SK-N-SH (cell line): ENCODE measurements around the gene RAI1. TPM values are rescaled to one million over a fixed set of nuclear protein-coding genes. Genes with fewer than 3 reads are reported as not detected.

Experiments
- CTCF ChIA-PET: fragments of 300-600, 350-600 bp; formaldehyde crosslinking; extraction: SDS; loops from one replicate; lab custom pipeline; 2021; lab: Yijun Ruan, JAX
- POLR2A ChIA-PET: fragments of 350-600 bp; sonication (Branson Sonifier 250); formaldehyde crosslinking; extraction: SDS; loops from one replicate; lab custom pipeline; 2020; ENCODE audit warnings: antibody characterized with exemption, inconsistent platforms; lab: Yijun Ruan, JAX
- DNase-seq: peaks from one replicate; pipeline ENCODE4 v3.0.0; 2012
- H2AFZ ChIP-seq: fragments of 200-600 bp; sonication (generic); 2 replicates; pipeline ENCODE4 v1.8.1; 2016; ENCODE audit warnings: antibody characterized with exemption, mild to moderate bottlenecking, low read depth
- H3F3A ChIP-seq: fragments of 200-600 bp; sonication (generic); replicated peaks from 2 replicates; pipeline ENCODE3; 2016; ENCODE audit warnings: antibody characterized with exemption, mild to moderate bottlenecking; ENCODE audit not compliant: insufficient read depth
- H3K27ac ChIP-seq, 2 experiments: fragments of 200-500 bp in 1 of 2; fragments of 200-600 bp in 1 of 2; sonication (Bioruptor generic) in 1 of 2; sonication (generic), shearing (Covaris generic) in 1 of 2; 2 replicates each; pipeline versions ENCODE4 v1.5.1 to v1.6.1; 2014 to 2016; ENCODE audit warnings: low read depth in 2 of 2, inconsistent platforms in 1 of 2, low read length in 1 of 2, mild to moderate bottlenecking in 1 of 2, mixed read lengths in 1 of 2
- H3K27me3 ChIP-seq: fragments of 200-600 bp; sonication (generic), shearing (Covaris generic); 2 replicates; pipeline ENCODE4 v1.6.1; 2016; ENCODE audit warnings: mixed run types; ENCODE audit not compliant: insufficient read depth
- H3K36me3 ChIP-seq, 2 experiments: fragments of 200-500 bp in 1 of 2; fragments of 200-600 bp in 1 of 2; sonication (Bioruptor generic) in 1 of 2; sonication (generic) in 1 of 2; replicated peaks in 1 of 2; 2 replicates each; pipeline versions ENCODE3 to v1.5.1; 2014 to 2016; ENCODE audit warnings: low read length in 1 of 2, mild to moderate bottlenecking in 1 of 2; ENCODE audit not compliant: insufficient read depth in 2 of 2, control insufficient read depth in 1 of 2
- H3K4me1 ChIP-seq, 2 experiments: fragments of 200-500 bp in 1 of 2; fragments of 200-600 bp in 1 of 2; sonication (Bioruptor generic) in 1 of 2; sonication (generic), shearing (Covaris generic) in 1 of 2; 2 replicates each; pipeline versions ENCODE4 v1.5.1 to v1.6.1; 2014 to 2016; ENCODE audit warnings: low read depth in 1 of 2, low read length in 1 of 2, mixed run types in 1 of 2; ENCODE audit not compliant: insufficient read depth in 2 of 2, control insufficient read depth in 1 of 2
- H3K4me2 ChIP-seq: fragments of 200-600 bp; sonication (generic), shearing (Covaris generic); 2 replicates; pipeline ENCODE4 v1.6.1; 2017; ENCODE audit warnings: mixed run types
- H3K4me3 ChIP-seq, 2 experiments: fragments of 200-500 bp in 1 of 2; fragments of 200-600 bp in 1 of 2; sonication (Bioruptor generic) in 1 of 2; sonication (generic), shearing (Covaris generic) in 1 of 2; 2 replicates each; pipeline versions ENCODE4 v1.5.1 to v1.8.1; 2014 to 2016; ENCODE audit warnings: low read depth in 2 of 2, inconsistent platforms in 1 of 2, low read length in 1 of 2, mild to moderate bottlenecking in 1 of 2, mixed read lengths in 1 of 2, moderate library complexity in 1 of 2
- H3K79me2 ChIP-seq: fragments of 200-600 bp; sonication (generic); 2 replicates; pipeline ENCODE4 v1.8.1; 2017; ENCODE audit warnings: mild to moderate bottlenecking; ENCODE audit not compliant: insufficient read depth
- H3K9ac ChIP-seq: fragments of 200-600 bp; sonication (generic); 2 replicates; pipeline ENCODE4 v1.6.1; 2017; ENCODE audit warnings: mixed run types
- H3K9me2 ChIP-seq: fragments of 200-600 bp; sonication (generic); 2 replicates; pipeline ENCODE4 v1.6.1; 2017; ENCODE audit warnings: mixed run types
- H3K9me3 ChIP-seq: fragments of 200-600 bp; sonication (generic); 2 replicates; pipeline ENCODE4 v1.6.1; 2017; ENCODE audit warnings: mixed run types, mild to moderate bottlenecking, moderate library complexity
- H4K20me1 ChIP-seq: fragments of 200-600 bp; sonication (generic); 2 replicates; pipeline ENCODE4 v1.6.1; 2017; ENCODE audit warnings: mild to moderate bottlenecking, mixed run types; ENCODE audit not compliant: insufficient read depth
- CHD2 ChIP-seq: fragments of 150-350 bp; IDR thresholded peaks from 2 replicates; pipeline ENCODE4 v1.6.1; 2018; ENCODE audit warnings: low read length; ENCODE audit not compliant: partially characterized antibody
- EP300 ChIP-seq, 2 experiments: IDR thresholded peaks; 2 replicates each; pipeline versions ENCODE4 v1.4.0 to v1.6.1; 2012; ENCODE audit warnings: borderline replicate concordance in 1 of 2, low read depth in 1 of 2, low read length in 1 of 2
- FOXJ3 ChIP-seq: sonication (generic); formaldehyde crosslinking; IDR thresholded peaks from 2 replicates; pipeline ENCODE4 v1.5.1; 2020; ENCODE audit warnings: mild to moderate bottlenecking, missing genetic modification reagents
- FOXM1 ChIP-seq: IDR thresholded peaks from 2 replicates; pipeline ENCODE4 v1.4.0; 2012; ENCODE audit warnings: low read depth, mild to moderate bottlenecking
- GATA2 ChIP-seq: sonication (generic); formaldehyde crosslinking; IDR thresholded peaks from 2 replicates; pipeline ENCODE4 v1.5.0; 2020; ENCODE audit warnings: mild to moderate bottlenecking, missing genetic modification reagents
- JUND ChIP-seq: IDR thresholded peaks from 2 replicates; pipeline ENCODE4 v1.4.0; 2012
- MXI1 ChIP-seq: IDR thresholded peaks from 2 replicates; pipeline ENCODE4 v1.6.1; 2012; ENCODE audit warnings: mild to moderate bottlenecking, low read depth, low read length, improper control_type of control experiment
- PBX3 ChIP-seq: IDR thresholded peaks from 2 replicates; pipeline ENCODE4; 2012
- RAD21 ChIP-seq: IDR thresholded peaks from 2 replicates; pipeline ENCODE4 v1.6.1; 2012; ENCODE audit warnings: mild to moderate bottlenecking, low read length
- RCOR1 ChIP-seq: fragments of 150-350 bp; IDR thresholded peaks from 2 replicates; pipeline ENCODE4 v1.6.1; 2017; ENCODE audit warnings: antibody characterized with exemption, low read length
- SMC3 ChIP-seq: IDR thresholded peaks from 2 replicates; pipeline ENCODE4 v1.6.1; 2012; ENCODE audit warnings: low read depth, low read length, improper control_type of control experiment
- TEAD4 ChIP-seq: IDR thresholded peaks from 2 replicates; pipeline ENCODE4 v1.4.0; 2012; ENCODE audit warnings: mild to moderate bottlenecking, borderline replicate concordance; ENCODE audit not compliant: insufficient read depth
- USF2 ChIP-seq: fragments of 150-350 bp; IDR thresholded peaks from 2 replicates; pipeline ENCODE4 v1.6.1; 2017; ENCODE audit warnings: antibody characterized with exemption, low read length, low read depth, borderline replicate concordance
- YY1 ChIP-seq: IDR thresholded peaks from 2 replicates; pipeline ENCODE4 v1.4.0; 2012; ENCODE audit warnings: low read depth, mild to moderate bottlenecking
- WGBS: methylation state at CpG from one replicate; pipeline ENCODE4 v1.1.6; 2017; ENCODE audit warnings: low lambda C conversion rate; 5-methylcytosine and 5-hydroxymethylcytosine counted together
- polyA plus RNA-seq, 3 experiments: library from polyadenylated mRNA; depleted of rRNA; stranded (reverse); fragments of >200 nt; gene quantifications; 2 replicates each; pipeline ENCODE4 v1.2.3, GENCODE V29; 2012

The RAI1 gene
- polyA plus RNA-seq, 1 of the 3 experiments (the other 2 are of a cell fraction): 4.7 TPM

GRCh38 chr17:17855976-17856375, 174.7 kb downstream of the RAI1 start:
- peaks cover 8% of the 10 kb centered on the region for H3F3A ChIP-seq
- TF ChIP-seq GATA2 (CRISPR knock-in tag) (no peak), MXI1 (peak; percentile 65; the same call in 1 of the 2 replicates), USF2 (0 out of 2 replicates have a peak, but pooled peaks have one; percentile 8), FOXJ3 (CRISPR knock-in tag) (no peak), RCOR1 (peak; percentile 59; the same call in 1 of the 2 replicates), RAD21 (peak; percentile 2; the same call in 1 of the 2 replicates), EP300 (IDR thresholded peaks at IDR 0.05; ENCODE audit: borderline replicate concordance in 1 of 2, low read depth in 1 of 2, low read length in 1 of 2) (peak in 1 of 2 experiments; percentile 55; a peak in 1 of 4 replicates), SMC3 (peak; percentile 7; the same call in 1 of the 2 replicates), CHD2 (peak; percentile 11)
- peak overlapping the region in 1 of 2 experiments; percentile 84; a peak in 2 of 4 replicates for H3K27ac ChIP-seq
- no peaks in the 10 kb centered on the region for H3K9me3 ChIP-seq
- no peaks in the 10 kb centered on the region for H3K9me2 ChIP-seq
- H3K36me3 ChIP-seq: peaks cover 5 to 36% of the 10 kb centered on the region in 2 experiments
- H3K27me3 ChIP-seq: no peaks in the 10 kb centered on the region
- no peak overlapping the region for H3K4me3 ChIP-seq
- no peak overlapping the region for H2AFZ ChIP-seq
- POLR2A ChIA-PET: interaction anchor here (1.3 to 2.1 kb wide), 2 partner anchors 18 to 19 kb away, joined by 3 to 7 read pairs; partner anchors contain the start of gene SREBF1
- H3K4me2 ChIP-seq: no peak overlapping the region
- 88% methylated on average over 2 of the region's 3 CpGs for WGBS
- CTCF ChIA-PET: interaction anchor here (1.1 to 7.2 kb wide), 8 partner anchors 10 to 132 kb away, joined by 3 to 56 read pairs (median 4); no protein-coding TSS in a partner anchor
- peak; percentile 56 for DNase-seq
- no peaks in the 10 kb centered on the region for H4K20me1 ChIP-seq
- H3K79me2 ChIP-seq: no peaks in the 10 kb centered on the region
- no peak overlapping the region for H3K9ac ChIP-seq
- H3K4me1 ChIP-seq: peaks cover 0 to 56% of the 10 kb centered on the region in 2 experiments; a peak in 1 of 4 replicates

- no peaks in the 10 kb centered on the region for H3K9me2 ChIP-seq
- ChIA-PET CTCF (interaction anchor here (1.1 to 7.2 kb wide), 7 partner anchors 11 to 131 kb away, joined by 3 to 56 read pairs (median 5); no protein-coding TSS in a partner anchor), POLR2A (interaction anchor here (1.3 to 2.1 kb wide), 2 partner anchors 18 to 20 kb away, joined by 3 to 7 read pairs; partner anchors contain the start of gene SREBF1)
- H3K27ac ChIP-seq: peak overlapping the region in 1 of 2 experiments; percentile 84; a peak in 2 of 4 replicates
- no peak for DNase-seq
- H3K9ac ChIP-seq: no peak overlapping the region
- no peaks in the 10 kb centered on the region for H4K20me1 ChIP-seq
- H3K27me3 ChIP-seq: no peaks in the 10 kb centered on the region
- H3F3A ChIP-seq: peaks cover 8% of the 10 kb centered on the region
- peaks cover 5 to 36% of the 10 kb centered on the region in 2 experiments for H3K36me3 ChIP-seq
- no peak overlapping the region for H2AFZ ChIP-seq
- no peak overlapping the region for H3K4me3 ChIP-seq
- H3K4me1 ChIP-seq: peaks cover 0 to 53% of the 10 kb centered on the region in 2 experiments; a peak in 1 of 4 replicates
- no peaks in the 10 kb centered on the region for H3K9me3 ChIP-seq
- H3K79me2 ChIP-seq: no peaks in the 10 kb centered on the region
- TF ChIP-seq USF2: no peak
- TF ChIP-seq JUND: no peak
- no peak for TF ChIP-seq FOXM1
- TF ChIP-seq CHD2: peak; percentile 5
- TF ChIP-seq TEAD4: no peak
- no peak for TF ChIP-seq YY1
- no peak for TF ChIP-seq PBX3
- 100% methylated on average over 1 of the region's 2 CpGs for WGBS
- H3K4me2 ChIP-seq: no peak overlapping the region
These were observed 175.1 kb downstream of the RAI1 start for GRCh38 chr17:17856386-17856785.
